ENCODE data around the gene ADAM8. TPM values are rescaled to one million over a fixed set of nuclear protein-coding genes. Genes with fewer than 3 reads are reported as not detected.

ADAM8 gene
- total RNA-seq, 2 donors from 2014 or later, result 157 to 188 TPM

DNA sequence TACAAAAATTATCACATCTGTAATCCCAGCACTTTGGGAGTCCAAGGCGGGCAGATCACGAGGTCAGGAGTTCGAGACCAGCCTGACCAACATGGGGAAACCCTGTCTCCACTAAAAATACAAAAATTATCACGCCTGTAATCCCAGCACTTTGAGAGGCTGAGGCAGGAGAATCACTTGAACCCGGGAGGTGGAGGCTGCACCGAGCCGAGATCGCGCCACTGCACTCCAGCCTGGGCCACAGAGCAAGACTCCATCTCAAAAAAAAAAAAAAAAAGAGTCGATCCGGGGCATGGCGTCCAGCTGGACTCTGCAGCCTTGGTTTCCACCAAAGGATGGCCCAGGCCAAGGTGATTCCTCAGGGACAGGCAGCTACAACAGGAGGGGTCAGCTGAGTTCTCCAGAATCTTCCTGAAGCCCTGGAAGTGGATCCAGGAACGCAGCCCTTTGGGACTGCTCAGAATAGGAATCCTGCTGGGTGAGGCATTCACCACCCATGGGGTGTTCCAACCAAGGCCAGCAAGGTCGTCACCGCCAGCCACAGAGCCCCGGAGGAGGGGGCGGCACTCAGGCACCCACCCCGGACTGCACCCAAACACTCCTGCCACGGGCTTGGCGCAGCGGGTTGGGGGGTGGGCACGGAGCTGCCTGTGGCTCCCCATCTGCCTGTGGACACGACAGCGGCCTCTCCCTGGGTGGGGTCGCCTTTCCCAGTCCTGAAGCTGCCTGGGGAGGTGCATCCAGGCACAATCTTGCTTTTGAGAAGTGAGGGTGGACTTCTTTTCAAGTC, 58.7 kb downstream of the ADAM8 start:
- H3K4me1 Mint-ChIP-seq, result peaks cover 3% of the 10 kb centered on the region
- H3K9me3 ChIP-seq (ENCODE audit: control insufficient read depth, low read length, poor library complexity, severe bottlenecking), result no peaks in the 10 kb centered on the region
- DNase-seq, result no peak
- no peaks in the 10 kb centered on the region for H3K36me3 Mint-ChIP-seq (ENCODE audit: low read depth)
- no peak overlapping the region for H3K27ac Mint-ChIP-seq
- H3K4me3 Mint-ChIP-seq, result no peak overlapping the region
- ATAC-seq, result no peak
- peaks cover 24% of the 10 kb centered on the region for H3K27me3 Mint-ChIP-seq

DNA sequence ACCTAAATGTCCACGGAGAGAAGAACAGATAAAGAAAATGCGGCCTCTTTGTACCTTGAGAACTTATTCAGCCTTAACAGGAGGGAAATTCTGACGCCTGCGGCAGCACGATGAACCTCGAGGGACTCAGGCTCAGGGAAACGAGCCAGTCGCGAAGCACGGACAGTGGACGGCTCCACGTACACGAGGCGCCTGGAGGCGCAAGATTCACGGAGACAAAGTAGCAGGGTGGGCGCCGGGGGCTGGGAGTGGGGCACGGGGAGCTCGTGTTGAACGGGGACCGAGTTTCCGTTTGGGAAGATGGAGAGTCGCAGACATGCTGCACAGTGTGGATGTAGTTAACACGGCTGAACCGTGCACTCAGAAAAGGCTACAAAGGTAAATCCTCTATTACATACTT, 59.9 kb downstream of the ADAM8 start:
- H3K4me3 Mint-ChIP-seq, result no peak overlapping the region
- H3K4me1 Mint-ChIP-seq, result peaks cover 3% of the 10 kb centered on the region
- no peaks in the 10 kb centered on the region for H3K9me3 ChIP-seq (ENCODE audit: control insufficient read depth, low read length, poor library complexity, severe bottlenecking)
- no peaks in the 10 kb centered on the region for H3K36me3 Mint-ChIP-seq (ENCODE audit: low read depth)
- no peak overlapping the region for H3K27ac Mint-ChIP-seq
- peaks cover 30% of the 10 kb centered on the region for H3K27me3 Mint-ChIP-seq
- no peak for ATAC-seq
- no peak for DNase-seq

GRCh38 chr10:133215586-133215985, 61.1 kb downstream of the ADAM8 start:
- no peak for ATAC-seq

GRCh38 chr10:133214468-133215410, 61.9 kb downstream of the ADAM8 start:
- peaks cover 3% of the 10 kb centered on the region for H3K4me1 Mint-ChIP-seq
- peaks cover 24% of the 10 kb centered on the region for H3K27me3 Mint-ChIP-seq
- H3K27ac Mint-ChIP-seq, result no peak overlapping the region
- no peaks in the 10 kb centered on the region for H3K9me3 ChIP-seq (ENCODE audit: control insufficient read depth, low read length, poor library complexity, severe bottlenecking)
- H3K36me3 Mint-ChIP-seq (ENCODE audit: low read depth), result no peaks in the 10 kb centered on the region
- no peak overlapping the region for H3K4me3 Mint-ChIP-seq
- DNase-seq, result no peak
- ATAC-seq, result no peak

More at GRCh38 chr10:133215586-133215985, 61.1 kb downstream of the ADAM8 start:
- no peak for DNase-seq
- H3K9me3 ChIP-seq (ENCODE audit: control insufficient read depth, low read length, poor library complexity, severe bottlenecking), result no peaks in the 10 kb centered on the region
- Mint-ChIP-seq H3K36me3 (ENCODE audit: low read depth) (no peaks in the 10 kb centered on the region), H3K4me3 (no peak overlapping the region), H3K4me1 (peaks cover 1% of the 10 kb centered on the region), H3K27ac (no peak overlapping the region), H3K27me3 (peaks cover 24% of the 10 kb centered on the region)

DNA sequence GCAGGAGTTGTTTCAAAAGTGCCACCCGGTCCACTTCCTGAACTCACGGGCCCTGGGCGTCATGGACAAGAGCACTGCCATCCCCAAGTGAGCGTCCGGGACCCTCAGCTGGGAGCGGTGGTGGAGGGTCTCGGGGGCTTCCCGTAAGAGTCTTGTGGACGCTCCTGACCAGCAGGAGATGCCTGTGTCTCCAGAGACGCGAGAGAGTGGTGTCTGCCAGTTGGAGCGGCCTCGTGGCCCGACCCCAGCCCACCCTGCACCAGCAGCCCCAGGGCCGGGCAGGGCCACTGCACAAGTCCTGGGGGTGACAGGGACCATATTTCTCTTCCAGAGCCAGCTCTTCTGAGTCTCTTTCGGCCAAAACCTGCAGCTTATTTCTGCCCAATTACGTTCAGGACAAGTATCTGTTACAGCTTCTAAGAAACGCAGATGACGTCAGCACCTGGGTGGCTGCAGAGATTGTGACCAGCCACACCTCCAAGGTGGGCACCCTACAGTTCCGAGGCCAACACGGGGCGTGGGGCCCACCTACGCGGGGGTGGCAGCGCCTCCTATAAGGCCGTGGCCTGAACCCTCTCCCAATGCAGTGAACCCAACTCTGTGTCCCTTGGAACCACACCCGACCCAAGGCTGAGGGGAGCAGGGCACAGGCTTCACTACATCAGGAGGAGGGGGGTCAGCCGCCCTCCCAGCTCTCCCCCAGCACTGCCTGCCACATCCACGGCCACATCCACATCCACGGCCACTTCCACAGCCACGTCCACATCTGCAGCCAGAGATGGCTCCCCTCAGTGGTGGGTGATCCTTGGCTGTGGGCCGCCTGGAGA, 62.8 kb downstream of the ADAM8 start:
- Mint-ChIP-seq H3K4me1 (peaks cover 3% of the 10 kb centered on the region), H3K27ac (no peak overlapping the region), H3K27me3 (peaks cover 24% of the 10 kb centered on the region), H3K4me3 (no peak overlapping the region), H3K36me3 (ENCODE audit: low read depth) (no peaks in the 10 kb centered on the region)
- no peaks in the 10 kb centered on the region for H3K9me3 ChIP-seq (ENCODE audit: control insufficient read depth, low read length, poor library complexity, severe bottlenecking)
- no peak for DNase-seq
- no peak for ATAC-seq

DNA sequence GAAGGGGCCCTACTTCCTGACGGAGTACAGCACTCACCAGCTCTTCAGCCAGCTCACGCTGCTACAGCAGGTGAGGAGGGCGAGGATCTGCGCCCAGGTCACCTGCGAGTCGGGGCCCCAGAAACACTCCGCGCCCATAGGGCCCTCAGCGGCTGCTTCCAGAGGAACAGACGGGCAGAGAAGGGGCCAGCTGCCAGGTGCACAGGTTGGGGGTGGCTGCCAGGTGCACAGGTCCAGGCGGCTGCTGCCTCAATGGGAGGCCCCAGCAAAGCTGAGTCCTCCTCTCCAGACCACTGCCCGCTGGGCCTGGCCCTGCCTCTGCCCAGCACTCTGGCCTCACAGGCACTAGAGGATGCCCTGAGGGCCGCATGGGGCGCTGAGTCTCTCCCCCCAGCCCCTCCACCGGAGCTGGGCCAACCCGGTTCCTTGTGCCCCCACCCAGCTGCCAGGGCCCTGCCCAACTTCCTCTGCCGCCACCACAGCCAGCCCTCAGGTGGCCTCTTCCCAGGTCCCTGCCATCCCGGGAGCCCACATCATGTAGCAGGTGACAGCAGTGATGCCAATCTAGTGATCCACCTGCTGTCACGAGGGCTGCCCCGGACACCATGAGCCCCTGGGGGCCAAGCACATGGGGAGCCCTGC, 63.7 kb downstream of the ADAM8 start:
- ATAC-seq (no peak), DNase-seq (no peak)
- H3K4me1 Mint-ChIP-seq, result peaks cover 3% of the 10 kb centered on the region
- no peaks in the 10 kb centered on the region for H3K9me3 ChIP-seq (ENCODE audit: control insufficient read depth, low read length, poor library complexity, severe bottlenecking)
- H3K36me3 Mint-ChIP-seq (ENCODE audit: low read depth), result no peaks in the 10 kb centered on the region
- H3K27ac Mint-ChIP-seq, result no peak overlapping the region
- no peak overlapping the region for H3K4me3 Mint-ChIP-seq
- peaks cover 24% of the 10 kb centered on the region for H3K27me3 Mint-ChIP-seq

Other genes with a start within 250 kb of the ADAM8 start
- gene ADGRA1, start 188.9 kb downstream of the ADAM8 start, total RNA-seq, result not detected
- 1 to 10 TPM in 1 of 2 donors, under 1 TPM in 1; 0.42 to 1.1 TPM for gene KNDC1, start 116.6 kb downstream of the ADAM8 start, total RNA-seq
- not detected for gene UTF1, start 46.7 kb downstream of the ADAM8 start, total RNA-seq
- gene VENTX, start 39.0 kb downstream of the ADAM8 start, total RNA-seq, result under 1 TPM; 0.21 to 0.52 TPM
- gene TUBGCP2, start 32.0 kb upstream of the ADAM8 start, total RNA-seq, result 10 to 100 TPM; 73.6 to 75.4 TPM
- 10 to 100 TPM; 28.1 to 33.2 TPM for gene ZNF511, start 32.0 kb upstream of the ADAM8 start, total RNA-seq
- 1 to 10 TPM in 1 of 2 donors, under 1 TPM in 1; 0.96 to 1.9 TPM for gene CALY, start 60.0 kb upstream of the ADAM8 start, total RNA-seq
- not detected for gene PRAP1, start 70.5 kb upstream of the ADAM8 start, total RNA-seq
- gene FUOM, start 81.2 kb upstream of the ADAM8 start, total RNA-seq, result 1 to 10 TPM; 6.3 to 9.1 TPM
- 10 to 100 TPM; 18.2 to 20.2 TPM for gene ECHS1, start 96.5 kb upstream of the ADAM8 start, total RNA-seq
- 1 to 10 TPM; 3.5 to 6.3 TPM for gene PAOX, start 102.4 kb upstream of the ADAM8 start, total RNA-seq
- 10 to 100 TPM; 48.7 to 51.2 TPM for gene MTG1, start 117.3 kb upstream of the ADAM8 start, total RNA-seq
- not detected for gene SPRN, start 147.8 kb upstream of the ADAM8 start, total RNA-seq
- gene SCART1, start 177.1 kb upstream of the ADAM8 start, total RNA-seq, result 10 to 100 TPM; 20.6 to 38.6 TPM